ENCODE results near the gene DPF1. TPM values are rescaled to one million over a fixed set of nuclear protein-coding genes. Genes with fewer than 3 reads are reported as not detected.

DPF1 gene
- total RNA-seq, 1 donor from 2014 or later, result 6.0 TPM

GRCh38 chr19:38253788-38254187 is 29.8 kb upstream of the DPF1 start:
- Mint-ChIP-seq H3K36me3 (ENCODE audit: low read depth, unreplicated experiment) (no peaks in the 10 kb centered on the region), H3K4me1 (ENCODE audit: unreplicated experiment) (peaks cover 6% of the 10 kb centered on the region), H3K27me3 (ENCODE audit: unreplicated experiment) (peaks cover 23% of the 10 kb centered on the region), H3K4me3 (ENCODE audit: unreplicated experiment) (no peak overlapping the region), H3K27ac (ENCODE audit: unreplicated experiment) (no peak overlapping the region), H3K9me3 (ENCODE audit: unreplicated experiment) (no peaks in the 10 kb centered on the region)
- TF ChIP-seq, protein P1, sequence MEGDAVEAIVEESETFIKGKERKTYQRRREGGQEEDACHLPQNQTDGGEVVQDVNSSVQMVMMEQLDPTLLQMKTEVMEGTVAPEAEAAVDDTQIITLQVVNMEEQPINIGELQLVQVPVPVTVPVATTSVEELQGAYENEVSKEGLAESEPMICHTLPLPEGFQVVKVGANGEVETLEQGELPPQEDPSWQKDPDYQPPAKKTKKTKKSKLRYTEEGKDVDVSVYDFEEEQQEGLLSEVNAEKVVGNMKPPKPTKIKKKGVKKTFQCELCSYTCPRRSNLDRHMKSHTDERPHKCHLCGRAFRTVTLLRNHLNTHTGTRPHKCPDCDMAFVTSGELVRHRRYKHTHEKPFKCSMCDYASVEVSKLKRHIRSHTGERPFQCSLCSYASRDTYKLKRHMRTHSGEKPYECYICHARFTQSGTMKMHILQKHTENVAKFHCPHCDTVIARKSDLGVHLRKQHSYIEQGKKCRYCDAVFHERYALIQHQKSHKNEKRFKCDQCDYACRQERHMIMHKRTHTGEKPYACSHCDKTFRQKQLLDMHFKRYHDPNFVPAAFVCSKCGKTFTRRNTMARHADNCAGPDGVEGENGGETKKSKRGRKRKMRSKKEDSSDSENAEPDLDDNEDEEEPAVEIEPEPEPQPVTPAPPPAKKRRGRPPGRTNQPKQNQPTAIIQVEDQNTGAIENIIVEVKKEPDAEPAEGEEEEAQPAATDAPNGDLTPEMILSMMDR (IDR thresholded peaks at IDR 0.05; ENCODE audit: unreplicated experiment), result no peak
- no peak for DNase-seq (ENCODE audit: low spot score)

DNA sequence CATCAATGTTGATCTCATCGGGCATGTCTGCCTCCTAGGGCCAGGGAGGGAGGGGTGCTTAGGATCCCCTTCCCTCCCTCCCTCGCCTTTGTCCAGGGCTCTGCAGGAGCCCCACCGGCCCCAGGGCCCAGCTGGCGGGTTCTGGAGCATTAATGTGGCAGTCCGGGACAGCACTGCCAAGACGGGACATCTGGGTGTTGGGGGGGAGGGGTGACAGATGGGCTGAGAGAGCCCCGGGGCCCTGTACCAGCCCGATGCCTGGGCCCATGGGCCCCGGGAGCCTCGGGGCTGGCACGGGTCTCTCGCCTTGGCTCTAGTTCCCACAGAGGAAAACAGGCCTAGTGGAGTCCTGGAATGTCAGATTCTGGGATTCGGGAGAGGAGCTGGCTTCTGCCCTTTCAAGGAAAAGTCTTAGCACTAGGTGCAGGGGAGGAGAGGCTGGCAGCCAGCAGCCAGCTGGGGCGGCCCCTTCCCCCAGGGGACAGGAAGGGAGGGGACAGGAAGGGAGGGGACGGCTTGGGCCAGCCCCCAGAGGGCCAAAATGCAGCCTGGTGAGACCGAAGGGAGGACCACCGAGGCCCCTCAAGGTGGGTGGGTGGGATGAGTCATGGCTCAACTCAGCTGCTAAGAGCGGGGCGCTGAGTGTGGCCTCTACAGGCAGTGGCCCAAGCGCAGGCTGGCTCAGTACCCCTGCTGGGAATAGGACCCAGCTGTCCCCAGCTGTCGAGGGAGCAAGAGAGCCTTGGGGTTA is 29.1 kb upstream of the DPF1 start:
- no peak overlapping the region for H3K4me3 Mint-ChIP-seq (ENCODE audit: unreplicated experiment)
- no peak overlapping the region for H3K27ac Mint-ChIP-seq (ENCODE audit: unreplicated experiment)
- peaks cover 6% of the 10 kb centered on the region for H3K4me1 Mint-ChIP-seq (ENCODE audit: unreplicated experiment)
- peaks cover 23% of the 10 kb centered on the region for H3K27me3 Mint-ChIP-seq (ENCODE audit: unreplicated experiment)
- H3K9me3 Mint-ChIP-seq (ENCODE audit: unreplicated experiment), result no peaks in the 10 kb centered on the region
- no peaks in the 10 kb centered on the region for H3K36me3 Mint-ChIP-seq (ENCODE audit: low read depth, unreplicated experiment)
- no peak for DNase-seq (ENCODE audit: low spot score)
- TF ChIP-seq, protein P1 (IDR thresholded peaks at IDR 0.05; ENCODE audit: unreplicated experiment), result no peak

GRCh38 chr19:38252385-38252784 is 28.4 kb upstream of the DPF1 start:
- H3K27ac Mint-ChIP-seq (ENCODE audit: unreplicated experiment), result no peak overlapping the region
- peaks cover 6% of the 10 kb centered on the region for H3K4me1 Mint-ChIP-seq (ENCODE audit: unreplicated experiment)
- H3K36me3 Mint-ChIP-seq (ENCODE audit: low read depth, unreplicated experiment), result no peaks in the 10 kb centered on the region
- TF ChIP-seq, protein P1 (IDR thresholded peaks at IDR 0.05; ENCODE audit: unreplicated experiment), result no peak
- no peaks in the 10 kb centered on the region for H3K9me3 Mint-ChIP-seq (ENCODE audit: unreplicated experiment)
- no peak for DNase-seq (ENCODE audit: low spot score)
- peaks cover 22% of the 10 kb centered on the region for H3K27me3 Mint-ChIP-seq (ENCODE audit: unreplicated experiment)
- H3K4me3 Mint-ChIP-seq (ENCODE audit: unreplicated experiment), result no peak overlapping the region

DNA sequence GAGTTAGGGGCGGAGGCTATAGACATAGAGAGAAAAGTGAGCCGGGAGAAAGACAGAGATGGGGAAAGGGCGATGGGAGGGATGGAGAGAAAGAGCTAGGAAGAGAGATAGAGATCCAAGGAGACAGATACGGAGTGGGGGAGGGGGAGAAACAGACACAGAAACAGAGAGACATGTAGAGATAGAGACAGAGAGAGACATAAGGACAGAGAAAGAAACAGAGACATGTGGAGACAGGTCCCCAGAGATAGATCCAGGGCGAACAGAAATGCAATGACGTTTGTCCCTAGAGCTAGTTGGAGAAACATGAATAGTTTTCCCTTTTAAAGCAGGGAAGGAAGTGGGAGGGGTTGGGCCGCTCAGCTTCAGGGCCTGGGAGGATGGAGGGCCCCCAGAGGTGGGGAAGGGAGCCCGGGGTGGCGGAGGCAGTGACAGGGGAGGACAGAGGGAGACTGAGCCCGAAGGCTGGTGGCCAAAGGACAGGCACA is 27.6 kb upstream of the DPF1 start:
- Mint-ChIP-seq H3K27me3 (ENCODE audit: unreplicated experiment) (peaks cover 14% of the 10 kb centered on the region), H3K9me3 (ENCODE audit: unreplicated experiment) (no peaks in the 10 kb centered on the region), H3K4me1 (ENCODE audit: unreplicated experiment) (peaks cover 6% of the 10 kb centered on the region), H3K4me3 (ENCODE audit: unreplicated experiment) (peak overlapping the region; percentile 27), H3K36me3 (ENCODE audit: low read depth, unreplicated experiment) (no peaks in the 10 kb centered on the region), H3K27ac (ENCODE audit: unreplicated experiment) (no peak overlapping the region)
- DNase-seq (ENCODE audit: low spot score), result no peak
- TF ChIP-seq, protein P1 (IDR thresholded peaks at IDR 0.05; ENCODE audit: unreplicated experiment), result no peak

DNA sequence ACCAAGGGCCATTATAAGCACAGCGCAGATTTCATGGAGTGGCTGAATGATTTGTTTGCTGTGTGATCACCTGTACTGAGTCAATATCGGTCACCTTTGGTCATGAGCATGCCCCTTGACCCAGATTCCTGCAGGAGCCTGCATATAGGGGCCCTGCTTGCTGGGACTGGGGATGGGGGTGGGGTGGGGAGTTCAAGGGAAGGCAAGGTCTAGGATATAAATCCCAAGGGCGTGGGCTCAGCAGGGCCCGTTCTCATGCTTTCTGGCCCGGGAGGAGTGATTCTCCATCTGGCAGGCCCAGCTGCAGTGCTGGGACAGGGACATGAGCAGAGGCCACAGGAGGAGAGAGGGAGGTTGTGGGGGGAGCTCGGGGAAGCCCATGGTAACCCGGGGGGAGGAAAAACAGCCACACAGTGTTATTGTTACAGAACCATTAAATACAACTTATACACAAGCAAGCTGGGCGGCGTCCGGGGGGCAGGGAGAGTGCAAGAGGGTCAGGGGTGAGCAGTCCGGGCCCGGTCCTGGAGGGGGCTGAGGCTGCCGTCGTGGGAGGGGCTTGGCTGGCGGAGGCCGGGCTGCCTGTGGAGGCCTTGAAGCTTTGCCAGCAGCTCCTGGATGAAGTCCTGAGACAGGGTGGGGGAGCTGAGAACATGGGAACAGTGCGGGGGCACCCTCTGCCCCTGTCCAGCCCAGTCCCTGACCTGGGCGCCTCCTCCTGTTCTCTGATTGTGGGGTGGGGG is 27.0 kb upstream of the DPF1 start:
- H3K4me3 Mint-ChIP-seq (ENCODE audit: unreplicated experiment), result peak overlapping the region; percentile 47
- H3K4me1 Mint-ChIP-seq (ENCODE audit: unreplicated experiment), result peaks cover 6% of the 10 kb centered on the region
- no peak overlapping the region for H3K27ac Mint-ChIP-seq (ENCODE audit: unreplicated experiment)
- H3K9me3 Mint-ChIP-seq (ENCODE audit: unreplicated experiment), result no peaks in the 10 kb centered on the region
- peaks cover 13% of the 10 kb centered on the region for H3K27me3 Mint-ChIP-seq (ENCODE audit: unreplicated experiment)
- DNase-seq (ENCODE audit: low spot score), result no peak
- TF ChIP-seq, protein P1 (IDR thresholded peaks at IDR 0.05; ENCODE audit: unreplicated experiment), result no peak
- H3K36me3 Mint-ChIP-seq (ENCODE audit: low read depth, unreplicated experiment), result no peaks in the 10 kb centered on the region

Measured in endothelial cell (in vitro differentiated cells).